Nephron (organoid): Measurements from ENCODE around the gene MAP3K20.
A peak's percentile ranks its signal among the peaks of the same experiment; 100 is the strongest.

Source experiments
- H3K27ac Mint-ChIP-seq, 3 experiments: 2 replicates each; pipeline ENCODE4 v1.8.0; 2020; ENCODE audit warnings: mixed read lengths in 3 of 3, mild to moderate bottlenecking in 2 of 3, moderate library complexity in 1 of 3
- H3K27me3 Mint-ChIP-seq: 2 replicates; pipeline ENCODE4 v1.8.0; 2021; ENCODE audit warnings: low read depth, mild to moderate bottlenecking, moderate library complexity, mixed read lengths
- H3K36me3 Mint-ChIP-seq: 2 replicates; pipeline ENCODE4 v1.8.0; 2020; ENCODE audit warnings: low read depth, mixed read lengths
- H3K4me1 Mint-ChIP-seq: 2 replicates; pipeline ENCODE4 v1.8.0; 2020; ENCODE audit warnings: mixed read lengths
- H3K4me3 Mint-ChIP-seq, 3 experiments: 2 replicates each; pipeline ENCODE4 v1.8.0; 2020; ENCODE audit warnings: mild to moderate bottlenecking in 3 of 3, mixed read lengths in 3 of 3, moderate library complexity in 2 of 3
- H3K9me3 Mint-ChIP-seq: 2 replicates; pipeline ENCODE4 v1.8.0; 2020; ENCODE audit warnings: mixed read lengths
- TF ChIP-seq, protein P1 (sequence below), 3 experiments: fragments of 200-600 bp; sonication (generic); IDR thresholded peaks; one replicate each; pipeline ENCODE4 v1.5.0; 2021; ENCODE audit warnings: antibody characterized with exemption in 3 of 3; ENCODE audit not compliant: unreplicated experiment in 3 of 3

MAP3K20 gene

DNA sequence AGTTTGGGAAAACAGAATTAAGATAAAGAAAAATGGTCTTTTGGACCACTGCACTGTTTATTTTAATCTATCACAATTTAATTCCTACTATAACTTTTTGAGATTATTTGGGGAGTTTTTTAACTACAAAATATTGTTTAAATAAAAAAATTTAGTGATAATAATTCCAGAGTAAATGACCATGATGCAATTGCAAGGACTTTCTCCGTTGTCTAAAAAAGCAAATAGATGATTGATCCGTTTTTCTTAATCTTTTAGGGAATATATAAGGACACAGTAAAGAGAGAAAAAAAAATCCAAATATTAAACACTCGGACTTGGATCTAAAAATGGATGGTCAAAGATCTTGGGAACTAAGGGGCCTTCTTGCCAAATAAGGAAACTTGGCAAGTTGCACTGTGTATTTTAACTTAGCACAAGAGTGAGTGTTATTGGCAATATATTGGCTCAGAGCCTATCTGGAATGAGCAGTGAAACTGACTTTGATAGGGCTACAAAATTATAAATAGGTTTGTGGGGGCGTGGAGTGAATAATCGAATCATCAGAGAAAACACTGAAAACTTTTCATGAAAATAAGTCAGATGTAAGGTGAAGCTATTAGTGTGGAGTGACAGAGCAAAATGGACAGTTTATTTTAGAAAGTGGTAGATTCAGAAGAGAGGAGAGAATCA lies 2.0 kb downstream of the MAP3K20 start:
- TF ChIP-seq, protein P1, sequence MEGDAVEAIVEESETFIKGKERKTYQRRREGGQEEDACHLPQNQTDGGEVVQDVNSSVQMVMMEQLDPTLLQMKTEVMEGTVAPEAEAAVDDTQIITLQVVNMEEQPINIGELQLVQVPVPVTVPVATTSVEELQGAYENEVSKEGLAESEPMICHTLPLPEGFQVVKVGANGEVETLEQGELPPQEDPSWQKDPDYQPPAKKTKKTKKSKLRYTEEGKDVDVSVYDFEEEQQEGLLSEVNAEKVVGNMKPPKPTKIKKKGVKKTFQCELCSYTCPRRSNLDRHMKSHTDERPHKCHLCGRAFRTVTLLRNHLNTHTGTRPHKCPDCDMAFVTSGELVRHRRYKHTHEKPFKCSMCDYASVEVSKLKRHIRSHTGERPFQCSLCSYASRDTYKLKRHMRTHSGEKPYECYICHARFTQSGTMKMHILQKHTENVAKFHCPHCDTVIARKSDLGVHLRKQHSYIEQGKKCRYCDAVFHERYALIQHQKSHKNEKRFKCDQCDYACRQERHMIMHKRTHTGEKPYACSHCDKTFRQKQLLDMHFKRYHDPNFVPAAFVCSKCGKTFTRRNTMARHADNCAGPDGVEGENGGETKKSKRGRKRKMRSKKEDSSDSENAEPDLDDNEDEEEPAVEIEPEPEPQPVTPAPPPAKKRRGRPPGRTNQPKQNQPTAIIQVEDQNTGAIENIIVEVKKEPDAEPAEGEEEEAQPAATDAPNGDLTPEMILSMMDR (IDR thresholded peaks at IDR 0.05; ENCODE audit: unreplicated experiment in 3 of 3) = no peak
- peak overlapping the region; percentile 90 to 93 (median 92) for H3K4me3 Mint-ChIP-seq
- H3K27me3 Mint-ChIP-seq = peaks cover 10% of the 10 kb centered on the region
- no peaks in the 10 kb centered on the region for H3K9me3 Mint-ChIP-seq
- H3K36me3 Mint-ChIP-seq = peaks cover 3% of the 10 kb centered on the region
- peaks cover 24% of the 10 kb centered on the region for H3K4me1 Mint-ChIP-seq
- H3K27ac Mint-ChIP-seq = peak overlapping the region in 2 of 3 experiments; percentile 92 to 96

DNA sequence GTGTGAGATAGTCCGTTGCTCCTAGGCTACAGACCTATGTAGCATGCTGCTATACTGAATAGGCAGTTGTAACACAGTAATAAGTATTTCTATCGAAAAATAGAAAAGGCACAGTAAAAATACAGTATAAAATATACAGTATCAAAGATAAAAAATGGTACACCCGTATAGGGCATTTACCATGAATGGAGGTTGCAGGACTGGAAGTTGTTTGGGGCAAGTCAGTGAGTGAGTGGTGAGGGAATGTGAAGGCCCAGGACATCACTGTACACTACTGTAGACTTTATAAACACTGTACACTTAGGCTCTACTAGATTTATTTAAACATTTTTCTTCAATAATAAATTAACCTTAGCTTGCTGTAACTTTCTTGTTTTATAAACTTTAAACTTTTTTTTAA lies 3.5 kb downstream of the MAP3K20 start:
- H3K36me3 Mint-ChIP-seq = peaks cover 3% of the 10 kb centered on the region

DNA sequence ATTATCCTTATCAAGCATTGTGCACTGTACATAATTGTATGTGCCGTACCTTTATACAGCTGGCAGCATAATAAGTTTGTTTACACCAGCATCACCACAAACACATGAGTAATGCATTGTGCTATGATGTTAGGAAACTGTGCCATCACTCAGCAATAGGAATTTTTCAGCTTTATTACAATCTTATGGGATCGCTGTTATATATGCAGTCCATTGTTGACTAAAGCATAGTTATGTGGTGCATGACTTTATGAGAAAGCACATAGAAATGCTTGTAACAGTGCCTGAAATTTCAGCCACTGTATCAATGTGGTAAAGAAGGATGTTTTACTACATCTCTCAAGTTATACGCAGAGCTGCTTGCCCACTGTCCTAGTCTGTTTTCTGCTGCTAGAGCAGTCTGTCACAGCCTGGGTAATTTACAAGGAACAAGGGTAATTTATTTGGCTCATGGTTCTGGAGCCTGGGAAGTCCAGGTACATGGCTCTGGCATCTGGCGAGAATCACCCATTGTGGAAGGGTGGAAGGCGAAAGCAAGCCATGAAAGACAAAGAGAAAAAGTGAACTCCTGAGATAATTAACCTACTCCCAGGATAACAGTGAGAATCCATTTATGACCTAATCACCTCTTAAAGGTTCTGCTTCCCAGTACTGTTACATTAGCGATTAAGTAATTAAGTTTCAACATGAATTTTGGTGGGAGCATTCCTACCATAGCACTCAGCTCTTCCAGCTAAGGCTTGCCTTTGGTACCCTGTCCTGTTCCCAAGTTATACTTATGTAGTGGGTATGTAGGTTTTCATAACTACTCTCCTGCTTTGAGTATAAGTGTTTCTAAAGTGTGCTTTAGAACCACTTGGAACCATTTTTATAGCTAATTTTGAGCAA lies 4.6 kb downstream of the MAP3K20 start:
- Mint-ChIP-seq H3K4me3 (no peak overlapping the region), H3K27me3 (peaks cover 1% of the 10 kb centered on the region), H3K36me3 (peaks cover 3% of the 10 kb centered on the region)

More for the DNA sequence above, 3.5 kb downstream of the MAP3K20 start:
- H3K27ac Mint-ChIP-seq = no peak overlapping the region
- H3K9me3 Mint-ChIP-seq = no peaks in the 10 kb centered on the region
- H3K4me1 Mint-ChIP-seq = peaks cover 24% of the 10 kb centered on the region
- peaks cover 5% of the 10 kb centered on the region for H3K27me3 Mint-ChIP-seq
- H3K4me3 Mint-ChIP-seq = no peak overlapping the region
- TF ChIP-seq, protein P1 (IDR thresholded peaks at IDR 0.05; ENCODE audit: unreplicated experiment in 3 of 3) = no peak

DNA sequence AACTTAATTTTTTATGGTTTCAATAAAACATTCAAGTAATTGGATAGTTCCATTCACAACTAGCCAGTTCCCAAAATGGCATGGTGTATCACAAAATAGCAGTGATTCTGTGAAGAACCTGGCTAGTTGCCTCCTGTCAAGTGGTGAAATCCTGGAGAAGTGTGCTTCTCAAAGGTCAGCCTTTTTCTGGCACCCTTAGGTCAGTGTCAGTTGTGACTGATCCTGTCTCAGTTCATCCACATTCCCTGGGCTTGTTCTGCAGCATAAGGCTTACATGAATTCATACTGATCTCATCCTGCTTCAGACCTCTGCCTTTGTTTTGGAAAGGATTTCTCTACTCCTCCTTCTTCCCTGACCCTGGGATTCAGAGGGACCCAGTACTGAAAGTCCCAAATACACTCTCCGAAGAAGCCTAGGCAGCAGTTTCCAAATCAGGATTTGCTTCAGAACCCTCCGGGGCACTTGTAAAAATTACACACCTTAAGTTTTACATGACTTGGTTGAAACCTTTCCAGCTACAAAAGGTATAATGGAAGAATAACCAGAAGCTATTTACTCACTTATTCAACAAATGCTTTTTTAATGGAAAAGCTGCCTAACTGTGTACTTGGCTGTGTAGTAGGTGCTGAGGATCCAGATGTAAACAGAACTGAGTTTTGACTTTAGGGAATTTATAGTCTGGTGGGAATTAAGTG lies 11.0 kb downstream of the MAP3K20 start:
- Mint-ChIP-seq H3K36me3 (no peaks in the 10 kb centered on the region), H3K27me3 (no peaks in the 10 kb centered on the region), H3K4me3 (no peak overlapping the region), H3K9me3 (peaks cover 2% of the 10 kb centered on the region), H3K4me1 (peaks cover 13% of the 10 kb centered on the region), H3K27ac (no peak overlapping the region)
- TF ChIP-seq, protein P1 (IDR thresholded peaks at IDR 0.05; ENCODE audit: unreplicated experiment in 3 of 3) = no peak

More for the DNA sequence above, 4.6 kb downstream of the MAP3K20 start:
- no peak overlapping the region for H3K27ac Mint-ChIP-seq
- TF ChIP-seq, protein P1 (IDR thresholded peaks at IDR 0.05; ENCODE audit: unreplicated experiment in 3 of 3) = no peak
- H3K4me1 Mint-ChIP-seq = peaks cover 21% of the 10 kb centered on the region
- H3K9me3 Mint-ChIP-seq = no peaks in the 10 kb centered on the region

DNA sequence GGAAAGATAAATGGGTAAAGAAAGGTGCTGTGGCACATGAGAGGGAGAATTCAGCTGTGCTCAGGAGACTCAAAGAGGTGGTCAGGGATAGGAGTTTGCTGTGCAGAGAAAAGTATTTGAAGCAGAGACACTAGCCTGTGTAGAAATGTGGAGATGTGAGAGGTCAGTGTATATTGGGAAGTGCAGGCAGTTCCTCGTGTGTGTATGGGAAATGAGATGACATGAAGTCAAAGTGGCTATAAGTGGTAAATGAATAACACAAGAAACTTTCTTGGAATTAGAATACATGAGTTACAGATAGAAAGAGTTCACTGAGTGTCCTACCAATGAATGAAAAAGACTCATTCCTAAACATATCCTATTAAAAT lies 11.6 kb downstream of the MAP3K20 start:
- no peaks in the 10 kb centered on the region for H3K27me3 Mint-ChIP-seq
- no peak overlapping the region for H3K27ac Mint-ChIP-seq
- H3K4me3 Mint-ChIP-seq = no peak overlapping the region
- no peaks in the 10 kb centered on the region for H3K36me3 Mint-ChIP-seq
- H3K9me3 Mint-ChIP-seq = peaks cover 2% of the 10 kb centered on the region
- TF ChIP-seq, protein P1 (IDR thresholded peaks at IDR 0.05; ENCODE audit: unreplicated experiment in 3 of 3) = no peak
- H3K4me1 Mint-ChIP-seq = peaks cover 13% of the 10 kb centered on the region
